ENCODE data around the gene DZIP3. TPM values are rescaled to one million over a fixed set of nuclear protein-coding genes. Genes with fewer than 3 reads are reported as not detected.
"Not testable (repeated sequence)": the region's sequence is repeated elsewhere in the genome, so short reads cannot be mapped to it uniquely, and the experiment has no call there.

The DZIP3 gene
- polyA plus RNA-seq, 2 donors = 1.1 to 1.4 TPM

- 0% methylated on average over 1 of the region's 1 CpG for WGBS, 2 donors
- Histone ChIP-seq H3K9me3 (ENCODE audit: control insufficient read depth in 2 of 2, insufficient read depth in 1 of 2, low read depth in 1 of 2, low read length in 1 of 2) (no peaks in the 10 kb centered on the region), H3K27me3 (ENCODE audit: control insufficient read depth in 1 of 2, insufficient read depth in 2 of 2, low read length in 2 of 2) (no peaks in the 10 kb centered on the region), H3K4me3 (ENCODE audit: low read depth in 1 of 2, low read length in 2 of 2) (no peak overlapping the region), H3K27ac (ENCODE audit: low read depth in 2 of 2, low read length in 1 of 2) (no peak overlapping the region), H3K36me3 (ENCODE audit: control insufficient read depth in 2 of 2, insufficient read depth in 2 of 2, low read length in 1 of 2) (peaks cover 0 to 6% of the 10 kb centered on the region in 2 donors), H3K4me1 (ENCODE audit: control insufficient read depth in 2 of 2, insufficient read depth in 2 of 2, low read length in 1 of 2) (no peaks in the 10 kb centered on the region)
These were observed 77.8 kb downstream of the DZIP3 start for GRCh38 chr3:108667312-108667711.

- Histone ChIP-seq H3K36me3 (ENCODE audit: control insufficient read depth in 2 of 2, insufficient read depth in 2 of 2, low read length in 1 of 2) (peaks cover 0 to 5% of the 10 kb centered on the region in 2 donors), H3K9me3 (ENCODE audit: control insufficient read depth in 2 of 2, insufficient read depth in 1 of 2, low read depth in 1 of 2, low read length in 1 of 2) (no peaks in the 10 kb centered on the region), H3K4me3 (ENCODE audit: low read depth in 1 of 2, low read length in 2 of 2) (no peak overlapping the region), H3K27me3 (ENCODE audit: control insufficient read depth in 1 of 2, insufficient read depth in 2 of 2, low read length in 2 of 2) (no peaks in the 10 kb centered on the region), H3K4me1 (ENCODE audit: control insufficient read depth in 2 of 2, insufficient read depth in 2 of 2, low read length in 1 of 2) (no peaks in the 10 kb centered on the region), H3K27ac (ENCODE audit: low read depth in 2 of 2, low read length in 1 of 2) (no peak overlapping the region)
These were observed 79.7 kb downstream of the DZIP3 start for GRCh38 chr3:108669208-108669607.

- Histone ChIP-seq H3K27ac (ENCODE audit: low read depth in 2 of 2, low read length in 1 of 2) (no peak overlapping the region), H3K36me3 (ENCODE audit: control insufficient read depth in 2 of 2, insufficient read depth in 2 of 2, low read length in 1 of 2) (peaks cover 0 to 3% of the 10 kb centered on the region in 2 donors), H3K9me3 (ENCODE audit: control insufficient read depth in 2 of 2, insufficient read depth in 1 of 2, low read depth in 1 of 2, low read length in 1 of 2) (peaks cover 0 to under 1% of the 10 kb centered on the region in 2 donors), H3K27me3 (ENCODE audit: control insufficient read depth in 1 of 2, insufficient read depth in 2 of 2, low read length in 2 of 2) (no peaks in the 10 kb centered on the region), H3K4me1 (ENCODE audit: control insufficient read depth in 2 of 2, insufficient read depth in 2 of 2, low read length in 1 of 2) (no peaks in the 10 kb centered on the region), H3K4me3 (ENCODE audit: low read depth in 1 of 2, low read length in 2 of 2) (no peak overlapping the region)
These were observed 83.2 kb downstream of the DZIP3 start for GRCh38 chr3:108672701-108673100.

GRCh38 chr3:108673988-108674661, 84.6 kb downstream of the DZIP3 start:
- peaks cover 0 to 6% of the 10 kb centered on the region in 2 donors for H3K36me3 ChIP-seq (ENCODE audit: control insufficient read depth in 2 of 2, insufficient read depth in 2 of 2, low read length in 1 of 2)
- H3K4me3 ChIP-seq (ENCODE audit: low read depth in 1 of 2, low read length in 2 of 2) = no peak overlapping the region
- peaks cover 0 to 2% of the 10 kb centered on the region in 2 donors for H3K9me3 ChIP-seq (ENCODE audit: control insufficient read depth in 2 of 2, insufficient read depth in 1 of 2, low read depth in 1 of 2, low read length in 1 of 2)
- no peaks in the 10 kb centered on the region for H3K27me3 ChIP-seq (ENCODE audit: control insufficient read depth in 1 of 2, insufficient read depth in 2 of 2, low read length in 2 of 2)
- H3K27ac ChIP-seq (ENCODE audit: low read depth in 2 of 2, low read length in 1 of 2) = no peak overlapping the region
- WGBS, 2 donors = 79 to 90% methylated on average over 3 of the region's 3 CpGs
- H3K4me1 ChIP-seq (ENCODE audit: control insufficient read depth in 2 of 2, insufficient read depth in 2 of 2, low read length in 1 of 2) = no peaks in the 10 kb centered on the region

GRCh38 chr3:108677811-108678210, 88.3 kb downstream of the DZIP3 start:
- no peaks in the 10 kb centered on the region for H3K27me3 ChIP-seq (ENCODE audit: control insufficient read depth in 1 of 2, insufficient read depth in 2 of 2, low read length in 2 of 2)
- no peak overlapping the region for H3K4me3 ChIP-seq (ENCODE audit: low read depth in 1 of 2, low read length in 2 of 2)
- no peak overlapping the region for H3K27ac ChIP-seq (ENCODE audit: low read depth in 2 of 2, low read length in 1 of 2)
- WGBS, 2 donors = 83 to 97% methylated on average over 1 of the region's 1 CpG
- H3K36me3 ChIP-seq (ENCODE audit: control insufficient read depth in 2 of 2, insufficient read depth in 2 of 2, low read length in 1 of 2) = peaks cover 0 to 6% of the 10 kb centered on the region in 2 donors
- H3K9me3 ChIP-seq (ENCODE audit: control insufficient read depth in 2 of 2, insufficient read depth in 1 of 2, low read depth in 1 of 2, low read length in 1 of 2) = peaks cover 0 to 2% of the 10 kb centered on the region in 2 donors
- no peaks in the 10 kb centered on the region for H3K4me1 ChIP-seq (ENCODE audit: control insufficient read depth in 2 of 2, insufficient read depth in 2 of 2, low read length in 1 of 2)

GRCh38 chr3:108692286-108692685, 102.8 kb downstream of the DZIP3 start:
- H3K36me3 ChIP-seq (ENCODE audit: control insufficient read depth in 2 of 2, insufficient read depth in 2 of 2, low read length in 1 of 2); H3K27ac ChIP-seq (ENCODE audit: low read depth in 2 of 2, low read length in 1 of 2); H3K4me3 ChIP-seq (ENCODE audit: low read depth in 1 of 2, low read length in 2 of 2); H3K4me1 ChIP-seq (ENCODE audit: control insufficient read depth in 2 of 2, insufficient read depth in 2 of 2, low read length in 1 of 2); H3K9me3 ChIP-seq (ENCODE audit: control insufficient read depth in 2 of 2, insufficient read depth in 1 of 2, low read depth in 1 of 2, low read length in 1 of 2); H3K27me3 ChIP-seq (ENCODE audit: control insufficient read depth in 1 of 2, insufficient read depth in 2 of 2, low read length in 2 of 2): not testable (repeated sequence)
- WGBS, 2 donors = 81 to 93% methylated on average over 2 of the region's 2 CpGs

- no peaks in the 10 kb centered on the region for H3K36me3 ChIP-seq (ENCODE audit: control insufficient read depth in 2 of 2, insufficient read depth in 2 of 2, low read length in 1 of 2)
- H3K4me3 ChIP-seq (ENCODE audit: low read depth in 1 of 2, low read length in 2 of 2) = no peak overlapping the region
- H3K27ac ChIP-seq (ENCODE audit: low read depth in 2 of 2, low read length in 1 of 2) = no peak overlapping the region
- H3K4me1 ChIP-seq (ENCODE audit: control insufficient read depth in 2 of 2, insufficient read depth in 2 of 2, low read length in 1 of 2) = no peaks in the 10 kb centered on the region
- H3K27me3 ChIP-seq (ENCODE audit: control insufficient read depth in 1 of 2, insufficient read depth in 2 of 2, low read length in 2 of 2) = no peaks in the 10 kb centered on the region
- WGBS, 2 donors = 67 to 83% methylated on average over 1 of the region's 1 CpG
- no peaks in the 10 kb centered on the region for H3K9me3 ChIP-seq (ENCODE audit: control insufficient read depth in 2 of 2, insufficient read depth in 1 of 2, low read depth in 1 of 2, low read length in 1 of 2)
These were observed 108.9 kb downstream of the DZIP3 start for GRCh38 chr3:108698461-108698860.

- Histone ChIP-seq H3K27me3 (ENCODE audit: control insufficient read depth in 1 of 2, insufficient read depth in 2 of 2, low read length in 2 of 2) (no peaks in the 10 kb centered on the region), H3K36me3 (ENCODE audit: control insufficient read depth in 2 of 2, insufficient read depth in 2 of 2, low read length in 1 of 2) (no peaks in the 10 kb centered on the region), H3K27ac (ENCODE audit: low read depth in 2 of 2, low read length in 1 of 2) (no peak overlapping the region), H3K4me1 (ENCODE audit: control insufficient read depth in 2 of 2, insufficient read depth in 2 of 2, low read length in 1 of 2) (no peaks in the 10 kb centered on the region), H3K9me3 (ENCODE audit: control insufficient read depth in 2 of 2, insufficient read depth in 1 of 2, low read depth in 1 of 2, low read length in 1 of 2) (no peaks in the 10 kb centered on the region), H3K4me3 (ENCODE audit: low read depth in 1 of 2, low read length in 2 of 2) (no peak overlapping the region)
- 86 to 100% methylated on average over 1 of the region's 1 CpG for WGBS, 2 donors
These were observed 115.5 kb downstream of the DZIP3 start for GRCh38 chr3:108705045-108705444.

- Histone ChIP-seq H3K27ac (ENCODE audit: low read depth in 2 of 2, low read length in 1 of 2) (no peak overlapping the region), H3K9me3 (ENCODE audit: control insufficient read depth in 2 of 2, insufficient read depth in 1 of 2, low read depth in 1 of 2, low read length in 1 of 2) (no peaks in the 10 kb centered on the region), H3K4me3 (ENCODE audit: low read depth in 1 of 2, low read length in 2 of 2) (no peak overlapping the region), H3K4me1 (ENCODE audit: control insufficient read depth in 2 of 2, insufficient read depth in 2 of 2, low read length in 1 of 2) (no peaks in the 10 kb centered on the region), H3K27me3 (ENCODE audit: control insufficient read depth in 1 of 2, insufficient read depth in 2 of 2, low read length in 2 of 2) (no peaks in the 10 kb centered on the region), H3K36me3 (ENCODE audit: control insufficient read depth in 2 of 2, insufficient read depth in 2 of 2, low read length in 1 of 2) (no peaks in the 10 kb centered on the region)
- WGBS, 2 donors = 84 to 86% methylated on average over 5 of the region's 5 CpGs
These were observed 123.5 kb downstream of the DZIP3 start for GRCh38 chr3:108713009-108713516.

GRCh38 chr3:108713816-108714215, 124.3 kb downstream of the DZIP3 start:
- Histone ChIP-seq H3K36me3 (ENCODE audit: control insufficient read depth in 2 of 2, insufficient read depth in 2 of 2, low read length in 1 of 2) (no peaks in the 10 kb centered on the region), H3K4me3 (ENCODE audit: low read depth in 1 of 2, low read length in 2 of 2) (no peak overlapping the region), H3K27ac (ENCODE audit: low read depth in 2 of 2, low read length in 1 of 2) (no peak overlapping the region), H3K4me1 (ENCODE audit: control insufficient read depth in 2 of 2, insufficient read depth in 2 of 2, low read length in 1 of 2) (no peaks in the 10 kb centered on the region), H3K27me3 (ENCODE audit: control insufficient read depth in 1 of 2, insufficient read depth in 2 of 2, low read length in 2 of 2) (no peaks in the 10 kb centered on the region), H3K9me3 (ENCODE audit: control insufficient read depth in 2 of 2, insufficient read depth in 1 of 2, low read depth in 1 of 2, low read length in 1 of 2) (no peaks in the 10 kb centered on the region)
- 61 to 72% methylated on average over 3 of the region's 3 CpGs for WGBS, 2 donors
